GM10248 (cell line): ENCODE measurements around the gene CAMK1G.
A peak's percentile ranks its signal among the peaks of the same experiment; 100 is the strongest.

Experiments used
- CTCF ChIA-PET: fragments of 300-600 bp; sonication (Branson Sonifier 250); formaldehyde crosslinking; extraction: SDS; loops from one replicate; lab custom pipeline; 2021; ENCODE audit warnings: antibody characterized with exemption; lab: Yijun Ruan, JAX
- POLR2A ChIA-PET: fragments of 350-650 bp; sonication (Branson Sonifier 250); formaldehyde crosslinking; extraction: SDS; loops from one replicate; lab custom pipeline; 2020; ENCODE audit warnings: antibody characterized with exemption; lab: Yijun Ruan, JAX
- DNase-seq: peaks from one replicate; pipeline ENCODE4 v3.0.0; 2012; ENCODE audit errors: extremely low spot score
- TF ChIP-seq, protein P1 (sequence below): IDR thresholded peaks from 2 replicates; pipeline ENCODE4 v1.5.1; 2012; ENCODE audit warnings: mild to moderate bottlenecking, low read depth; ENCODE audit errors: extremely low read depth, missing control alignments, control extremely low read depth

CAMK1G gene

DNA sequence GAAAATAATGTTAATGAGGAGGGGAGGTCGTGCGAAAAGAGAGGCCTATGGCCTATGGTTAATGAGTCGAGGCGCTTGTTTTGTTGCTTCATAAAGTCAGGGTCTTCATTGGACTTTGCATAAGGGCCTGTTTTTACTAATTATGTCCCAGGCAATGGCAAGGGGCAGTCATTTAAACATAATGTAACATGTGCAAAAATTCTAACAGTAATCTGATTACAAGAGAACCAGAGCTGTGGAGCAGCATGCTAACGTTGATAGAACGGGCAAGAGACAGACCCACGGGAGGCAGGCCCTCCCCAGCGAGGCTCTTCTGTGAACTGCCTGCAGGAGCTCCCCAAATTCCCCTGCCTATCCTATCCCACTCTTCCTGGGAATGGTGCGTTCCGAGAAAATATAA, 22.6 kb upstream of the CAMK1G start:
- POLR2A ChIA-PET = no interaction called here

DNA sequence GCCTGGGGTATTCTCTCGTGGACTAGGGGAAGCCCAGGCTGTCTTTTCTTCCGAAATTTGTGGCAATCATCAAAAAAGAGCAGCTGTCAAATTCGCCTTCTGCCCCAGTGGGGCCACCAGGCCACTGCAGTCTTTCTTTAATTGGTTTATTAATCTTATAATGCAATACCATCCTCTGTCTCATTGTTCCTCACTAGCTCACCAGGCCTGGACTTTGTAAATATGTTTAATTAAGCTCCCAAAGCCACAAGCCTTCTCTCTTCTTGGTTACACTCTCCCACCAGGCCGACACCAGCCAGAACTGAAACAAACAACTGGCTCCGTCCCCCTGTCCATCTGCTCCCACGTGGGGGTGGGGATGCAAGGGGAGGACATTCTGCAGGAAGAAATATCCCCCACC, 22.0 kb upstream of the CAMK1G start:
- POLR2A ChIA-PET = no interaction called here
- TF ChIP-seq, protein P1, sequence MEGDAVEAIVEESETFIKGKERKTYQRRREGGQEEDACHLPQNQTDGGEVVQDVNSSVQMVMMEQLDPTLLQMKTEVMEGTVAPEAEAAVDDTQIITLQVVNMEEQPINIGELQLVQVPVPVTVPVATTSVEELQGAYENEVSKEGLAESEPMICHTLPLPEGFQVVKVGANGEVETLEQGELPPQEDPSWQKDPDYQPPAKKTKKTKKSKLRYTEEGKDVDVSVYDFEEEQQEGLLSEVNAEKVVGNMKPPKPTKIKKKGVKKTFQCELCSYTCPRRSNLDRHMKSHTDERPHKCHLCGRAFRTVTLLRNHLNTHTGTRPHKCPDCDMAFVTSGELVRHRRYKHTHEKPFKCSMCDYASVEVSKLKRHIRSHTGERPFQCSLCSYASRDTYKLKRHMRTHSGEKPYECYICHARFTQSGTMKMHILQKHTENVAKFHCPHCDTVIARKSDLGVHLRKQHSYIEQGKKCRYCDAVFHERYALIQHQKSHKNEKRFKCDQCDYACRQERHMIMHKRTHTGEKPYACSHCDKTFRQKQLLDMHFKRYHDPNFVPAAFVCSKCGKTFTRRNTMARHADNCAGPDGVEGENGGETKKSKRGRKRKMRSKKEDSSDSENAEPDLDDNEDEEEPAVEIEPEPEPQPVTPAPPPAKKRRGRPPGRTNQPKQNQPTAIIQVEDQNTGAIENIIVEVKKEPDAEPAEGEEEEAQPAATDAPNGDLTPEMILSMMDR = no peak
- no peak for DNase-seq
- CTCF ChIA-PET = interaction anchor here (1.3 to 2.4 kb wide), 5 partner anchors 8 to 20 kb away, joined by 4 to 8 read pairs (median 6); no protein-coding TSS in a partner anchor

More for the DNA sequence above, 22.6 kb upstream of the CAMK1G start:
- TF ChIP-seq, protein P1 = no peak
- CTCF ChIA-PET = interaction anchor here (1.3 to 2.4 kb wide), 7 partner anchors 9 to 136 kb away, joined by 3 to 8 read pairs (median 5); no protein-coding TSS in a partner anchor
- DNase-seq = no peak

DNA sequence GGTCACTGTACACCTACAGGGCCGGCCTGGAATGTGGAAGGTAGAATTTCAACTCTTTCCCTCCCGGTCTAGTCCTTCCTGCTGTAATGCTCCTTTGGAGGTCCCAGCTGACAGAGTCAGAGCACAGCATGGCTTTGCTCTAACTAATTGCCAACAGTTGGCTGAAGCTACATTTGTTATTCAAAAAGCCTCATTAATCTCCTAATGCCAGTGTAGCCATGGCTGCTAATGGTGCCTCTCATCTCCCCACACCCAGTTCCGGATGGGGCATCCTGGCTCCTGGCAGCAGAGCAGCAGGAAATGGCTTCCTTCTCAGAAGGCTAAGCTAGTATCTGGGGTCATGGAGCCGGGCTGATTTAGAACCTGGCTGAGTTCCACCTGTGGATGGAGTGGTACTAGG, 18.7 kb upstream of the CAMK1G start:
- no peak for DNase-seq
- POLR2A ChIA-PET = no interaction called here

DNA sequence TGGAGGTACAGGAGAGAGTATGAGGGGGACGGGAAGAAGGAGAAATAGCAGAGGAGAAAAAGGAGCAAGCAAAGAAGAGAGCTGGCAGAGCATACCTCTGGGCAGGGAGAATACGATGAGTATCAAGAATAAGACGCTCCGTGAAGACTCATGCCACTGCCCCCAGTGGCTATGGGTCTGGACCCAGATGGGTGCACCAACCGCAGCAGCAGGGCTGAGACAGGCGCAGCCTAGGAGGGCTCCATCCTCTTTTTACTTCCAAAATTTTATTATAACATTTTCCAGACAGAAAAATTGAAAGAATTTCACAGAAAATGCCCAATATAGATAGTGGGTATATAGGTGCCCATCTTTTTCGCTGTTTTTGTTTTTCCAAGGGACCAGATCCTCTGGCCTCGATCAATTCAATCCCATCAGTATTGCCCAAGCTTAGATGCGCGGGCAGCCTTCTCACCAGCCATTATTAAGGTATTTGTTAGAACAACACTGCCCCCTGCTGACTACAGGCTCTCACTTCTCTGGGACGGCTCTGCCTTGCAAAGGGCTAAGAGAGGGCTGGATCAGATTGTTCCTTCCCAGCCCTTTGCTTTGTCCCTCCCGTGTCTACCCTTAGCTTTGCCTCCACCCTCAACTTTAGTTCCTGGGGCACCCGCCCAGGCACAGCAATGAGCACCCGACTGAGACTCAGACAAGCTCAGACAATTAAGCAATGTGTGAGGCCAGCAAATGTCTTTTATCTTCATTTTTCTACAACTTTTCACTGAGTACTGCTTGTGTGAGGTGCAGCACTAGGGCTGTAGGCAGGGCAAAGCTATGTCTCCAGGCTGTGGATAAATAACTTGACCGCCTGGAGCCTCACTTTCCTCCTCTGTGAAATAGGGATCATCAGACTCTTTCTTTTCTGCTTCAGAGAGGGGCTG, 17.5 kb upstream of the CAMK1G start:
- POLR2A ChIA-PET = no interaction called here

More for the DNA sequence above, 18.7 kb upstream of the CAMK1G start:
- TF ChIP-seq, protein P1 = no peak
- CTCF ChIA-PET = interaction anchor here (1.3 to 5.9 kb wide), 9 partner anchors 11 to 316 kb away, joined by 3 to 52 read pairs (median 8); partner anchors contain the start of gene CAMK1G

DNA sequence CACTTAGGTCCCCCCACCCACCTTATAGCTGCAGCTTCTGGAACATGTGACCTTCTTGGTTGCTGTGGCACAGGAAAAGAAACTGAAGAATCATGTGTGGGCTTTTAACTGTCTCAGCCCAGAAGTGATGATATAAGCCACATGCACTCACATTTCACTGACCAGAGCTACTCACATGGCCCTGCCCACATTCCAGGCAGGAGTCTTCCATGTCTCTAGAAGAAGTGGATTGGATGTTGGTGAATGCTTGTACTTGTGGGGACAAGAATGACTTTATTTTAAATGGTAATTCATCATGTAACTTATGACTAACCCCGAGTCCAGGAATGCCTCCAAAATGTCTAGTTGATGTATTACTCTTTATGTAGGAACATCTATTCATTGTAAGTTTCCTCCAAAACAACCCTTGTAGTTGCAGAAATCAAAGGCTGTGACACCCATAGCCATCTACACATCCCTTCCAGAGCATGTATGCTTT, 15.8 kb upstream of the CAMK1G start:
- DNase-seq = no peak
- TF ChIP-seq, protein P1 = no peak
- CTCF ChIA-PET = interaction anchor here (0.8 to 5.9 kb wide), 25 partner anchors 8 to 180 kb away, joined by 3 to 52 read pairs (median 5); partner anchors contain the start of gene CAMK1G
- POLR2A ChIA-PET = no interaction called here

More for the DNA sequence above, 17.5 kb upstream of the CAMK1G start:
- TF ChIP-seq, protein P1 = peak; percentile 78
- DNase-seq = peak; percentile 70
- CTCF ChIA-PET = interaction anchor here (0.6 to 5.9 kb wide), 40 partner anchors 9 to 1182 kb away, joined by 3 to 52 read pairs (median 4); partner anchors contain the start of genes CAMK1G and LAMB3
